ENCODE results near the gene EPHB1.

EPHB1 gene

GRCh38 chr3:135172191-135172869, 377.3 kb downstream of the EPHB1 start:
- no peak overlapping the region for H3K27ac Mint-ChIP-seq
- H3K4me3 Mint-ChIP-seq, result no peak overlapping the region
- no peaks in the 10 kb centered on the region for H3K4me1 Mint-ChIP-seq
- no peaks in the 10 kb centered on the region for H3K36me3 Mint-ChIP-seq (ENCODE audit: low read depth)
- no peak for ATAC-seq
- peaks cover 3% of the 10 kb centered on the region for H3K27me3 Mint-ChIP-seq
- H3K9me3 Mint-ChIP-seq, result no peaks in the 10 kb centered on the region
- no peak for DNase-seq

- no peak for ATAC-seq
- Mint-ChIP-seq H3K36me3 (ENCODE audit: low read depth) (no peaks in the 10 kb centered on the region), H3K27me3 (no peaks in the 10 kb centered on the region), H3K4me3 (no peak overlapping the region), H3K9me3 (peaks cover 3% of the 10 kb centered on the region), H3K4me1 (no peaks in the 10 kb centered on the region), H3K27ac (no peak overlapping the region)
- no peak for DNase-seq
Observed at GRCh38 chr3:135175728-135176277, 380.7 kb downstream of the EPHB1 start.

GRCh38 chr3:135176881-135177280, 381.8 kb downstream of the EPHB1 start:
- Mint-ChIP-seq H3K27me3 (no peaks in the 10 kb centered on the region), H3K9me3 (peaks cover 4% of the 10 kb centered on the region), H3K4me3 (no peak overlapping the region), H3K27ac (no peak overlapping the region), H3K4me1 (no peaks in the 10 kb centered on the region), H3K36me3 (ENCODE audit: low read depth) (no peaks in the 10 kb centered on the region)
- ATAC-seq (no peak), DNase-seq (no peak)

- Mint-ChIP-seq H3K27me3 (no peaks in the 10 kb centered on the region), H3K4me3 (no peak overlapping the region), H3K36me3 (ENCODE audit: low read depth) (no peaks in the 10 kb centered on the region), H3K27ac (no peak overlapping the region), H3K9me3 (peaks cover 4% of the 10 kb centered on the region), H3K4me1 (no peaks in the 10 kb centered on the region)
- ATAC-seq, result no peak
- DNase-seq, result no peak
Observed at GRCh38 chr3:135178566-135178965, 383.5 kb downstream of the EPHB1 start.

- H3K36me3 Mint-ChIP-seq (ENCODE audit: low read depth), result no peaks in the 10 kb centered on the region
Observed at GRCh38 chr3:135181408-135181807, 386.3 kb downstream of the EPHB1 start.

GRCh38 chr3:135182364-135182998, 387.4 kb downstream of the EPHB1 start:
- H3K27ac Mint-ChIP-seq, result no peak overlapping the region
- H3K4me1 Mint-ChIP-seq, result no peaks in the 10 kb centered on the region
- H3K27me3 Mint-ChIP-seq, result no peaks in the 10 kb centered on the region
- no peak overlapping the region for H3K4me3 Mint-ChIP-seq
- H3K9me3 Mint-ChIP-seq, result peaks cover 4% of the 10 kb centered on the region
- H3K36me3 Mint-ChIP-seq (ENCODE audit: low read depth), result no peaks in the 10 kb centered on the region
- ATAC-seq (no peak), DNase-seq (no peak)

More at GRCh38 chr3:135181408-135181807, 386.3 kb downstream of the EPHB1 start:
- no peaks in the 10 kb centered on the region for H3K4me1 Mint-ChIP-seq
- no peak overlapping the region for H3K27ac Mint-ChIP-seq
- no peak overlapping the region for H3K4me3 Mint-ChIP-seq
- no peak for DNase-seq
- ATAC-seq, result no peak
- H3K27me3 Mint-ChIP-seq, result no peaks in the 10 kb centered on the region
- peaks cover 4% of the 10 kb centered on the region for H3K9me3 Mint-ChIP-seq

GRCh38 chr3:135190658-135191057, 395.6 kb downstream of the EPHB1 start:
- DNase-seq (no peak), ATAC-seq (no peak)
- H3K9me3 Mint-ChIP-seq, result peaks cover 10% of the 10 kb centered on the region
- no peaks in the 10 kb centered on the region for H3K4me1 Mint-ChIP-seq
- no peak overlapping the region for H3K27ac Mint-ChIP-seq
- H3K27me3 Mint-ChIP-seq, result no peaks in the 10 kb centered on the region
- H3K36me3 Mint-ChIP-seq (ENCODE audit: low read depth), result no peaks in the 10 kb centered on the region
- no peak overlapping the region for H3K4me3 Mint-ChIP-seq

GRCh38 chr3:135191708-135192107, 396.6 kb downstream of the EPHB1 start:
- ATAC-seq (no peak), DNase-seq (no peak)
- Mint-ChIP-seq H3K4me3 (no peak overlapping the region), H3K36me3 (ENCODE audit: low read depth) (no peaks in the 10 kb centered on the region), H3K9me3 (peaks cover 10% of the 10 kb centered on the region), H3K27me3 (no peaks in the 10 kb centered on the region), H3K4me1 (no peaks in the 10 kb centered on the region), H3K27ac (no peak overlapping the region)

- no peaks in the 10 kb centered on the region for H3K4me1 Mint-ChIP-seq
- H3K4me3 Mint-ChIP-seq, result no peak overlapping the region
- no peak overlapping the region for H3K27ac Mint-ChIP-seq
- DNase-seq (no peak), ATAC-seq (no peak)
- no peaks in the 10 kb centered on the region for H3K36me3 Mint-ChIP-seq (ENCODE audit: low read depth)
- peaks cover 10% of the 10 kb centered on the region for H3K9me3 Mint-ChIP-seq
- H3K27me3 Mint-ChIP-seq, result no peaks in the 10 kb centered on the region
Observed at GRCh38 chr3:135192929-135193328, 397.9 kb downstream of the EPHB1 start.

GRCh38 chr3:135197246-135197645, 402.2 kb downstream of the EPHB1 start:
- Mint-ChIP-seq H3K4me3 (no peak overlapping the region), H3K27ac (no peak overlapping the region), H3K36me3 (ENCODE audit: low read depth) (no peaks in the 10 kb centered on the region), H3K9me3 (peaks cover 13% of the 10 kb centered on the region), H3K4me1 (no peaks in the 10 kb centered on the region), H3K27me3 (no peaks in the 10 kb centered on the region)
- ATAC-seq (no peak), DNase-seq (no peak)

GRCh38 chr3:135197856-135198255, 402.8 kb downstream of the EPHB1 start:
- Mint-ChIP-seq H3K27me3 (no peaks in the 10 kb centered on the region), H3K4me3 (no peak overlapping the region), H3K9me3 (peaks cover 13% of the 10 kb centered on the region), H3K27ac (no peak overlapping the region), H3K36me3 (ENCODE audit: low read depth) (no peaks in the 10 kb centered on the region), H3K4me1 (no peaks in the 10 kb centered on the region)
- DNase-seq (no peak), ATAC-seq (no peak)

GRCh38 chr3:135199137-135199536, 404.1 kb downstream of the EPHB1 start:
- no peaks in the 10 kb centered on the region for H3K4me1 Mint-ChIP-seq
- no peak overlapping the region for H3K4me3 Mint-ChIP-seq
- peaks cover 12% of the 10 kb centered on the region for H3K9me3 Mint-ChIP-seq
- H3K36me3 Mint-ChIP-seq (ENCODE audit: low read depth), result no peaks in the 10 kb centered on the region
- no peak overlapping the region for H3K27ac Mint-ChIP-seq
- H3K27me3 Mint-ChIP-seq, result no peaks in the 10 kb centered on the region
- DNase-seq (no peak), ATAC-seq (no peak)

GRCh38 chr3:135203026-135203425, 408.0 kb downstream of the EPHB1 start:
- Mint-ChIP-seq H3K9me3 (peaks cover 15% of the 10 kb centered on the region), H3K27ac (no peak overlapping the region), H3K27me3 (no peaks in the 10 kb centered on the region), H3K36me3 (ENCODE audit: low read depth) (peaks cover 2% of the 10 kb centered on the region), H3K4me3 (no peak overlapping the region), H3K4me1 (no peaks in the 10 kb centered on the region)
- no peak for DNase-seq
- ATAC-seq, result no peak

GRCh38 chr3:135213213-135213612, 418.2 kb downstream of the EPHB1 start:
- DNase-seq (no peak), ATAC-seq (no peak)
- no peaks in the 10 kb centered on the region for H3K4me1 Mint-ChIP-seq
- H3K36me3 Mint-ChIP-seq (ENCODE audit: low read depth), result no peaks in the 10 kb centered on the region
- no peak overlapping the region for H3K4me3 Mint-ChIP-seq
- H3K27me3 Mint-ChIP-seq, result peaks cover 1% of the 10 kb centered on the region
- H3K27ac Mint-ChIP-seq, result no peak overlapping the region
- H3K9me3 Mint-ChIP-seq, result no peaks in the 10 kb centered on the region

GRCh38 chr3:135213822-135214221, 418.8 kb downstream of the EPHB1 start:
- no peak overlapping the region for H3K4me3 Mint-ChIP-seq
- H3K27me3 Mint-ChIP-seq, result peaks cover 1% of the 10 kb centered on the region
- no peak for ATAC-seq
- H3K4me1 Mint-ChIP-seq, result no peaks in the 10 kb centered on the region
- no peak overlapping the region for H3K27ac Mint-ChIP-seq
- H3K36me3 Mint-ChIP-seq (ENCODE audit: low read depth), result no peaks in the 10 kb centered on the region
- DNase-seq, result no peak
- no peaks in the 10 kb centered on the region for H3K9me3 Mint-ChIP-seq

Measured in activated naive CD8-positive, alpha-beta T cell treated with anti-CD3 and anti-CD28 coated beads, Interleukin-2, amount 50 U/mL, for 24 hours (primary cell).